Activated T-cell treated with anti-CD3 and anti-CD28 coated beads, Interleukin-2, amount 50 U/mL, for 48 hours (primary cell): ENCODE results near the gene VPS13D.
A peak's percentile ranks its signal among the peaks of the same experiment; 100 is the strongest.
"Not testable (repeated sequence)": the region's sequence is repeated elsewhere in the genome, so short reads cannot be mapped to it uniquely, and the experiment has no call there.

Experiments used
- DNase-seq, 2 experiments: peaks; one replicate each; pipeline ENCODE4 v3.0.0-alpha.2; 2020

Gene VPS13D

DNA sequence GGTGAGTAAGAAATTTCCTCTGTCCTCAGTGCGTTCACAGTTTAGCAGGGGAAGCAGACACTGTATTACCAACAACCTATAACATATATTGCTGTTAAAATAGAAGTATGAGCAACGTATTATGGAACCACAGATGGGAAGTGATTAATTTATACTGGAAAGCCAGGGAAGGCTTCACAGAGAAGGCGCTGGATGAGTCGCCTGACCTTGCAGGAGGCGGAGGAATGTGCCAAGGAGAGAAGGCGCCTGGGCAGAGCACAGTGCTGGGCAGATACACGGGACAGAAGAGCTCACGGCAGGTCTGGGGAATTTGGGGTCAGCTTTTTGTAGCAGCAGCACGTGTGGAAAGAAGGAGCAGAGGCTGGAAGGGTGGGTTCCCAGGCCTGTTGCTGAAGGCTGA is 271.8 kb downstream of the VPS13D start:
- peak in 1 of 2 experiments; percentile 45 for DNase-seq

DNA sequence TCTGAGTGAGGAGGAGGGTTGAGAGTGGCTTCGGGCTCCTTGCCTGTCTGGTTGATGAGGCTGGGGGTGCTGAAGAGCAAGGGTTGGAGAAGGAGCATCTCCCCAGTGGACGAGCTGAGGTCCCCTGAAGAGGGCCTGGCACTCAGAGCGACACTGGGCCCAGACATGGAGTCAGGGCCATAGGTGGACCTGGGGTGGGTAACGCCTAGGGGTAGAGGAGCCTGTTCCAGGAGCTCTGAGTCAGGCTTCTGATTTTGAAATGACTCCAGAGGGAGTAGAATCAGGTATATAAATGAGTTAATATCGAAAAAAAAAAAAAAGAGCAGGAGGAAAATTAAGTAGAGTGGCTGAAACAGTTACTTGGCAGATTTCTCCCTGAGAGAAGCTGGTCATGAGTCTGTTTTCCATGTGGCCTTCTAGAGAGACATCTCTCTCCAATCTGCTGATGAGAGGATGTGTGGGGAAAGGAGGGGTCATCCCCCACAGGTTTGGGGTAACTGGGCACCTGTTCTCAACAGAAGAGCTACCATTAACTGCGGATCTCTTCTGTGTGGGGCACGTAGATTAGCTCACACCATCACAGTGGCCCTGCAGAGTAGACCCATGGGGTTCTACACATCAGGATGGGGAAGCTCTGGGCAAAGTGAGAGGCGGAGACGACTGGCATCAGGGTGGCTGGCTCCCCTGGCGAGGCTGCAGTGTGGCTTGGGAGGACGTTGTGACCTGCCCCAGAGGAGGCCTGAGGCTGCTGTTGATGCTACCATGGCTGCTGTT is 272.7 kb downstream of the VPS13D start:
- DNase-seq, result peak; percentile 62 to 68

DNA sequence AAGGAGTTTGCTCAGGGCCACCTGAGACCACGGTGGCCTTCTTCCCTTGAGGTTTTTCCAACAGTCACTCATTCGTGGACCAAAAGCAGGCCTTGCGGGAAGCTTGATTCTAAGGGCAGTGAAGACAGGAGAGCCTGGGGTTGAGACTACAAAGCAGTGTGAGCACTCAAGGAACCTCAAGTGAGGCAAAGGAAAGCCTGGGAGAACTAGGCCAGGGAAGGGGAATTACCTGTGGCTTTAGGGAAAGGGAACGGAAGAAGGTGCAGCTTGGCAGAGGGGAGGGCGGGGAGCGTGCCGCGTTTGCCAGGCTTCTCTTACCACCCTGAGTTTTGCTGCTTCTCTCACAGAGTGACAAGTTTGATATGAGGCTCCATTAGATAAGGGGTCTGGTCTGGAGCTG is 273.9 kb downstream of the VPS13D start:
- no peak for DNase-seq

DNA sequence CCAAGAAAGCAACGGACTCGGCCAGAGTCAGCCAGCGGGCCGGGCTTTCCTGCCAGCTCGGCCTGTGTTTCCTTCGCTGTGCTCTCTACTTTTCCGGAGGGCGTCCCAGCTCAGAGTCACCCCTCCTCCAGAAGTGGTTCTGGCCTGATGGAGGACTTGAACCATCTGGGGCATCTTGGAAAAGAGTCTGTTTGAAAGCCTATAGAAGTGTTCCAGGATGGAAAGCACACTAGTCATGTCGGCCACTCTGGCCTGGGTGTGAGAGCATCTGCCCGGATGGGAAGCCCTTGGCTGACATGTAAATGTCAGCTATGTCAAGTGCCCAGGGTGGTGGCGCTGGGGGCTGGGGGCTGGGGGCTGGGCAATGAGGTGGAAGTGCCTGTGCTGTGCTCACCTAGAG is 274.8 kb downstream of the VPS13D start:
- DNase-seq, result no peak

DNA sequence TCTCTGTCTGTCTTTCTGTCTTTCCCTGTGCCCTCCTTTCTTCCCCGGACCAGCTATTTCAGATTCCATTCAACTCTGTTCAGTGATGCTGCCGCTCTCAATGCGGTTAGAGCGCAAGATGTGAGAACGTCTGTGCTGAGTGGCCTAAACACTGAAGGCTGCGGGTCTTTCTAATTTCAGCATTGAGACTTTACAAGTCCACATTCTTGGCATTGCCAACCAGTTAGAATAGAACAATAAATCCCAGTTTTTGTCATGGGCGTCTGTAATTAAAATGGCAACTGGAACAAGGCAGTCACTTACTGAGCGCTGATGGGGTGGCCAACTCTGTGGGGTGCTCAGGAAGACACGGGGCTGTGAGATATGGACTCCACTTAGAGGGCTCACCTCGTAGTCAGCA is 275.4 kb downstream of the VPS13D start:
- DNase-seq, result no peak

DNA sequence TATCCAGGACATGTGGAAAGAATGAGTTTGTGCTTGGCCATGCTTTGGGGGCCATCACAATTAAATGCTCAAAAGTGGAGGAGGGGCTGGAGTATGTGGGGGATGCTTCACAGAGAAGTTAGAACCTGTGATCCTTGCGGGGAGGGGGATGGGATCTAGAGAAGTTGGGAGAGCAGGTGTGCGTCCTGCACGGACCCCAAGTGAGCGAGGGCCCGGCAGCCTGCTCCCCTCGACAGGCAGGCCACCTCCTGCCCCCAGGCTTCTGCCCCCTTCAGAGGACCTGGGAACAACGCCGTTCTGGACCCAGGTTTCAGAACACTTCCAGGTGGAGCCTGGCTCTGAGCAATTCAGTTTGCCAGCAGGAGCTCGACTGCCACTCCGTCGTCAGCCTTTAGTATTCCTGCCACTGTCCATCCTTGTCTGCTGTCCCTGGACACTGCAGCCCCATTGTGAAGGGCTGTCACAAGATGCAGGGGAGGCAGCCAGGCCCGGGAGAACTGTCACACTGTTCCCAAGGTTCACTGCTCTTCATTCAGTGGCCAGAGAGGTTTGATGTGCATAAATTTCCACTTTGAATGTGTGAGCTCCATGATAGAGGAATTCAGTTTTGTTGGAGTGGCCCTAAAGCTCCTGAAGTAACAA is 275.9 kb downstream of the VPS13D start:
- no peak for DNase-seq

DNA sequence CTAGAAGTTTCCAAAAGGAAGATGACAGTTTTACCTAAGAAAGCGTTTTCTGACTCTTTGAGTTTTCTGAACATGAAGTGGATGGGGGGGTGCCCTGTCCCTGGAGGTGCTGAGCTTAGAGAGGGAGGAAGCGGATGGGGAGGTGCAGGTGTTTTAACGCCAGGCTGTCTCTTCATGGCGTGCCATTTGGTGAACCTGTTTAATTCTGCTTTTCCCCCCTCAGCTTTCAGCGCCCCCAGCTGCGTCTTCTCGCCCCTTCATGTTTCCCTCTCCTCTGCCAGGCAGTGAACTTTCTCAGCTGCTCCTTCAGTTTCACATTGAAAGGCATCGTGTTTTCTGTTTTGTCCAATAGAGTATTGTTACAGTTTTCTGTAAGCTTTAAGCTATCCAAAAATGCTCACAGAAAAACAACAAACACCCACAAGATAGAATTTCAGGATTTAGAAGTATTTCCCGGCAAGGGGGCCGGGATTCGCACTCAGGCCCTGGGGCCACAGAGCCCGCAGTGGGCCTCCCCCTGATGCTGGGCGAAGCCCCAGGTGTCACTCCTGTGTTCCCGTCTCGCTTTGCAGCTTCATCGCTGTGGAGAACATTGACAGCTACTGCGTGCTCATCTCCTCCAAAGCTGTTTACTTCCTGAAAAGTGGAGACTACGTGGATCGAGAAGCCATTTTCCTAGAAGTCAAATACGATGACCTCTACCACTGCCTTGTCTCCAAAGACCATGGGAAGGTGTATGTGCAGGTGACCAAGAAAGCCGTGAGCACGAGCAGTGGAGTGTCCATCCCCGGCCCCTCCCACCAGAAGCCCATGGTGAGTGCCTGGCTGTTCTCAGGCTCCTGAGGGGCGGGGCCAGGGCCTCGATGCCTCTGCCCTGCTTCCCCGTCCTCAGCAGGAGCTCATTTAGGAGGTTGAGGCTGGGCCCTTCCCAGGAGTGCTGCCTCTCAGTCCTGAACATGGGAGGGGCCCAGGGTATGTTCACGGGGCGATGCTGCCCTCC is 276.8 kb downstream of the VPS13D start:
- no peak for DNase-seq

DNA sequence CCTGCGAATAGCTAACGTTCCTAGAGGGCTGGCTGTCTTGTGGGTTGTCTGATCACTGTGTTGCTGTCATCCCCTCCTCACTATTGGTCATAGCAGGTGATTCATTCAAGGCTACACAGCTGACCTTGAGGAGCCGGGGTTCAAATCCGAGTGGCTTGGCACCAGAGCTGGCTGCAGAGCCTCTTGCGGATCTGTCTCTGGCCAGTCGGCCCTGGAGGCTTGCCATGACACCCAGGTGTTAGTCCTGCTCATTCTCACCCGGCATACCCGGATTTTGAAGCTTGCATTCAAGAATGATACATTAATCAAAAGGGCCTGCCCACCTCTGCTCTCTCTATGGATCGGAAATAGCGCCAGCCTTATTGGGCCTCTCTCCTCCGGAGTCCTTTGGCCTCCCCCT is 277.8 kb downstream of the VPS13D start:
- no peak for DNase-seq

DNA sequence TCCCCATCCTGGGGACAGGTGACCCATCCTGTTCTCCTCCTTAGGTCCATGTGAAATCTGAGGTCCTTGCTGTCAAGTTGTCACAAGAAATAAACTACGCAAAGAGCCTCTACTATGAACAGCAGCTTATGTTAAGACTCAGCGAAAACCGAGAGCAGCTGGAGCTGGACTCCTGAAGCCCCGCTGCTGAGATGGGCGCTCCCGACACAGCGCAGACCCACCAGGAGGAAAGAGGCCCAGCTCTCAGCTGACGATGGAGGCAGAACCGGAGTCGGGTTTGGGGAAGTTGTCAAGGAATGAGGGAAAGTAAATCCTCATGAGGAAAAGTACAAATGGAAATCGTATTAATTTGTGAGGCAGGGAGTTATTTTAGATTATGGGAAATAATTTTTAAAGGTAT is 279.0 kb downstream of the VPS13D start:
- DNase-seq, result no peak

DNA sequence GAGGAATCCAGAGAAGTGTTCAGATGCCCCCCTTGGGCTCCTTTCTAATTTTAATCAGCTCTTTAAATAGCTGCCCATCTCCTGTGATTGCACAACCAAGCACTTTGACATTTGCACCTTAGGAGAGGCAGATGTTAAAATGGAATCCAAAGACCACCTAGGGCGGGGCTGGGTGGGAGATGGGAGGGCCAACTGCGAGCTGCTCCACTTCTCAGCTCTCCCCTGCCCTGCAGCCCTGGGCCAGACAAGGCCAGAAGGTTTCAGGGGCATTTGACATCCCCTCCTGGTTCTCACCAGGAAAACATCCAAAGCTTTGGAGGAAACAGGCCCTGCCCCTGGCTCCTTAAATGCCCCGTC is 281.3 kb downstream of the VPS13D start:
- no peak for DNase-seq

DNA sequence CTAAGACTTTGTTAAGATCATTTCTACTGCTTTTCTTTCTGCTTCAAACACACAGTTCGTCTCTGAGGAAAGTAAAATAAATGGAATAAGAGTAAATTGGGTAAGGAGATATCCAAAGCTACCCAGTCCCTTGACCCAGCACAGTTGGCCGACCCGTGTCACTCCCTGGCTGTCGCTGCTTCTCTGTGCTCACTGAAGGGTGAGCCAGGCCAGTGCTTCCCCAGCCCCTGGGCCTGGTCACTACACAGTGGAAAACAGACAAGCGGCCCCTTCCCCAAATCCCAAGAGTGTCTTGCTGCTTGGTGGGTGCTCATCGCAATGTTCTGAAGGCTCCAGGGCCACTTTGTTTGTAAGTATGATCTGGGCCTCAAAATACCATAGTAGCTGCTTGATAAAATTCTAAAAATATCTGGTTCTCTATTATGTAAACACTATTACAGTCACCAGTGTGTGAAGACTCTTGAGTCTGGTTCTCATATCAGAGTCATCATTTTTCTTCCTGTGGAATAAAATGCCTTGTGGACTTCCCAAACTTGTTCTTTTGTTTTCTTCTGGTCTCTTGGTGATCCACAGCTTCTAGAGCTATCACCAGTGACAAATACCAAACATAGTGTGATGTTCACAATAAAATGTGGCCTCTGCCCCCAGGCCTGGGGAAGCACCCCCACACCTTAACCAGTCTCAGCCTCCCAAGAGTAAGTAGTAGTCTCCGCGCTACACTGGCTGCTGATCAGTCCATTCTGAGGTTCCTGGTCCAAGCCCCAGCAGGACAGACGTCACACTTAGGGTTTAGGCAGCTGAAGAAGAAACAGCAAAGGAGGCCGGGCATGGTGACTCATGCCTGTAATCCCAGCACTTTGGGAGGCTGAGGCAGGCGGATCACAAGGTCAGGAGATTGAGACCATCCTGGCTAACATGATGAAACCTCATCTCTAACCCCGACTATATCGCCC is 282.0 kb downstream of the VPS13D start:
- DNase-seq, result peak in 1 of 2 experiments; percentile 28

DNA sequence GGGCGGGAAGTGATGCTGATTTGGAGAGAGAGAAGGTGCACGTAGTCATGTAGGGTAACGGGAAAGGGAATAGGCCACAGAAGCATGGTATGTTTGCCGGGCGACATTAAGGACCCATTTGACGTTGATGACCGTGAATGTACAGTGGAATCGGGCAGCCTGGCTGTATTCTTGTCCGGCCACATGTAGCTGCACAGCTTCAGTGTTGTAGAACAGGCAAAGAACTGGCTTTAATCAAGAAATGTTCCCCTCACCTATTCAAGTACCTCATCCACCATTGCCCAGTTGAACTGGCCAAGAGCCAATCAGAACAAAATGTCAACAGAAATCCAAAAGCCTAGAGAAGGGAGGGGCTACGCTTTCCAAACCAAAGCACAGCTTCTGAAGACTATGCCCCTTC is 283.4 kb downstream of the VPS13D start:
- DNase-seq, result no peak

DNA sequence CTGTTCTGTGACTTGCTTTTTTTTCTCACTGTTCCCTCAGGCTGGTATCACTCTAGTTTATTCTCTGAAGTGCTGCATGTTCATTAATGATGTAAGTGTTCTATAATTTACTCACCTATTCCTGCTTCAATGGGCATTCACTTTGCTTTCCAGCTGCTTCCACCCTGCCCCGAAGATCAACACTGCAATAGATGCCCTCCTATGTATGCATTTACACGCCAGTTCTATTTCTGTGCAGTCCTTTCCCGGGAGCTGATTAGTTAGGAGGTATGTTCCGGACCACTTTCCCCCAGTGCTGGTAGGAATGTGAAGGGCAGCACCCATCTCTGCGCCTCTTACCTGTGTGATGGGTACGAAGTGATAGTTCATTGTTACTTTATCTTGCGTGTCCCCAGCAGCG is 284.8 kb downstream of the VPS13D start:
- DNase-seq, result no peak

DNA sequence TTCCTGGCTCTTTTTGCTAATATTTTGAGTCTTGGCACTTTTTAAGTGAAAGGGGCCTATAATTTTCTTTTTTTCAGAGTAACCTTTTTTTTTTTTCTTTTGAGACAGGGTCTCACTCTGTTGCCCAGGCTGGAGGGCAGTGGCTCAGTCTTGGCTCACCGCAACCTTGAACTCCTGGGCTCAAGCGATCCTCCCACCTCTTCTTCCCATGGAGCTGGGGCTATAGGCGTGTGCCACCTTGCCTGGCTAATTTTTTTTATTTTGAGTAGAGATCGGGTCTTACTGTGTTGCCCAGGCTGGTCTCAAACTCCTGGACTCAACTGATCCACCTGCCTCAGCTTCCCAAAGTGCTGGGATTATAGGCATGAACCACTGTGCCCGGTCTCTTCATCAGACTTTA is 285.4 kb downstream of the VPS13D start:
- no peak for DNase-seq

DNA sequence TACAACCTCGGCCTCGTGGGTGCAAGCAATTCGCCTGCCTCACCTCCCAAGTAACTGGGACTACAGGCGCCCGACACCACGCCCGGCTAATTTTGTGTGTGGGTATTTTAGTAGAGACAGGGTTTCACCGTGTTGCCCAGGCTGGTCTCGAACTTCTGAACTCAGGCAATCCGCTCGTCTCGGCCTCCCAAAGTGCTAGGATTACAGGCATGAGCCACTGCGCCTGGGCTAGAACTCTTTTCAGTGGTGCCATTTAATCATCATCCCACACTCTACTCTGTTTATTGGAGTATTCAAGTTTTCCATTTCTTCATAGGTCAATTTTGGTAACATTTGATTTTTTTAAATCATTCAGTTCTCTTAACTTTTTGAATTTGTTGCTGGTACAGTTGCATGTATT is 286.9 kb downstream of the VPS13D start:
- peak in 1 of 2 experiments; percentile 41 for DNase-seq

DNA sequence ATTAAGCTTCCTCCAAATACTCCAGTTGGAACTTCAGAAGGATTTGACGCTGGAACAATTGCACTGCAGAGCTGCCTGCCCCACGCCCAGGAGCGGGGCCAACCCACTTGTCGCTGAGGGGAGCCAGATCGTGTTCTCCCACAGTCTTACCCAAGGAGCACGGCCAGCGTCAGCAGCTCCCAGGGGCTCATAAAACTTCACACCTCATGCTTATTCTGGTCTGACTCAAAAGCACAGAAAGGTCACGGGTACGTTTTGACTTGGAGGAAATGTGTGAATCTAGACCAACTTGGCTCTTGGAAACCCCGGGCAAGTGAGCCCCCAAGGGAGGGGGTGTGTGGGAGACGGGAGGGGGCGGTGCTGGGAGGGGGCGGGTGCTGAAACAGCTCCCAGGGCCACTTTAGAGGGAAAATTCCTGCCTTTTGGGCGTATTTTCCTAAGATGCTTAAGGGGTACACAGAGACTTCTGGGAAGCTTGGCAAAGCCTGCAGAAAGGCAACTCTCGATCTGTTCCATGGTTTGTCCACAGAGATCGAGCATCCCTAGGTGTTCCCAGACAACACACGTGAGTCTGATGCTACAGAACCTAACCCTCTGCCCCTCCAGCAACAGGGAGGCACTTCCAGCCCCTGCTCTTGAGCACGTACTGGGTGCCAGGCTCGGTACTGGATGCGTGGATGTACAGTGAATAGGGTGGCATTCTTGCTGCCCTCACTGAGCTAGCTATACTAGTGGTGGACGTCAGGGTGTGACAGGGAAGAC is 289.3 kb downstream of the VPS13D start:
- DNase-seq, result peak; percentile 77 to 79

DNA sequence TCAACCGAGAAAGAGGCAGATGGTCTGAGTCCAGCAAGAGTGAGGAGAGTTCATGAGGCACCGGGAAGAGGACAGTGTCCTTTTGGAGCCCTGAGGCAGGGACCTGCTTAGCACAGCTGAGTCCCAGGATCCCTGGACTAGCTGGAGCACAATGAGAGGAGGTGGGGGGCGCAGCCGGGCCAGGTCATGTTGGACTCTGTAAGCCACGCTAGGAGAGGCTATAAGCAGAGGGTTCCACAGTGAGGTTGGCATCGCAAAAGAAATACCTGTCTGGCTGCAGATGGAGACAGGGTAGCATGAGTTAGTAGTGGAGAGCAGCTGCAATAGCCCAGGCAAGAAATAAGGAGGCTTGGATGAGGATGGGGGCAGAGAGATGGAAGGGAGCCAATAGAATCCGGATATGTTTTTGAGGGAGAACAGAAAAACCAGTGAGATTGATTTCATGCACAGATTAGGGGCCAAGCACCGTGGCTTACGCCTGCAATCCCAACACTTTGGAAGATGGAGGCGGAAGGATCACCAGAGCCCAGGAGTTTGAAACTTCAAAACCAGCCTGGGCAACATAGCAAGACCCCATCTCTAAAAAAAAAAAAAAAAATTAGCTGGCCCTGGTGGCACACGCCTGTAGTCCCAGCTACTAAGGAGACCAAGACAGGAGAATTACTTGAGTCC is 290.0 kb downstream of the VPS13D start:
- peak in 1 of 2 experiments; percentile 23 for DNase-seq

DNA sequence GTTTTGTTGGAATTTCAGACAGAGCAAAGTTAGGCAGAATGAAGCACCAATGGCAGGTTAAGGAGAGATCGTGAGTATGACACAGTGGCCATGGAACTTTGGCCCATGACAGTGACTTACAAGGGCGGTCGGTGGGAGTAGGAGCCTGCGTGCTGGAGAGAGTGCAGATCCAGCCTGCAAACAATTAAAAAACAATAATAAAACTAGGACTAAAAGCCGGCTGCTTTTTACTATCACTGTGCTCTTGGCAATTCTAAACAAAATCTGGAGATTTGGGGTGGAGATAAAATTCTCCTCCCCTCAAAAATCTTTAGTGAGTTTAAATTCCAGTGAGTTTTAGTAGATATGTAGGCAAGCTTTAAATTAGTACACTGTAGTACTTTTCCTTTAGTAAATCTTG is 291.3 kb downstream of the VPS13D start:
- DNase-seq, result no peak

DNA sequence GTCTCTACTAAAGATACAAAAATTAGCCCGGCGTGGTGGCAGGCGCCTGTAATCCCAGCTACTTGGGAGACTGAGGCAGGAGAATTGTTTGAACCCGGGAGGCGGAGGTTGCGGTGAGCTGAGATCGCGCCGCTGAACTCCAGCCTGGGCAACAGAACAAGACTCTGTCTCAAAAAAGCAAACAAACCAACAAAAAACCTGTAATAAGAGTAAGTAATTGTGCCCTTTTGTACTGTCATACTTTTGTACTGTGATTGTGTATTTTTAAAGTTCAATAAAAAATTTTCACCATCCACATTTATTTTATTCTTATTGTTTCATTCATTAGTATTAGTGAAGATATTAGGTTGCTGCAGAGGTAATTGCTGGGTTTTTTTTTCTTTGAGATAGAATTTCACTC is 292.9 kb downstream of the VPS13D start:
- DNase-seq, result not testable (repeated sequence)

DNA sequence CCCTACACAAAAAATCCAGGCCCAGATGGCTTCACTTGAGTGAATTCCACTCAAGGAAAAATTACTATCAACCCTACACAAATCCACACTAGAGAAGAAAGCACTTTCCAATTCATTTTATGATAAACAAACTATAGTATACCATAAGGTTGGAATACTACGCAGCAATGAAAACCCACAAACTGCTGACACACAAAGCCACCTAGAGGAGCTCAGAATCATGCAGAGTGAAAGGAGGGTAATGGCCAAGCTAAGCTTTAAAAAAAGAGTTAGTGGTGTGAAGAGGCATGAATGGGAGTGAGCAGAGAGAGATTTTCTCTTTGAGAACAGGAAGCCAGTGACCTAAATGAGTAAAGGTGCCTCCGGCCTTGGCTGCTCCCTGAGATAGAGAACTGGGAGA is 294.4 kb downstream of the VPS13D start:
- DNase-seq, result no peak
